Panc1 (cell line): Measurements from ENCODE around the gene GCH1. TPM values are rescaled to one million over a fixed set of nuclear protein-coding genes. Genes with fewer than 3 reads are reported as not detected.

Source experiments
- ATAC-seq: fragments of 200-7000 bp; cut with Tn5 transposase; 2 replicates; pipeline ENCODE4 v1.9.1; 2020; ENCODE audit warnings: mild to moderate bottlenecking, moderate library complexity
- BruUV-seq: library from RNA; stranded (reverse); fragments of 400-500 nt; replicated peaks from 2 replicates; lab custom pipeline; 2021; lab: Mats Ljungman, UMichigan
- CTCF ChIA-PET: fragments of 300-600 bp; sonication (Branson Sonifier 250); formaldehyde crosslinking; loops from one replicate; lab custom pipeline; 2022; ENCODE audit warnings: antibody characterized with exemption; lab: Charles Lee
- POLR2A ChIA-PET: fragments of 300-600 bp; sonication (Branson Sonifier 250); formaldehyde crosslinking; loops from one replicate; lab custom pipeline; 2022; ENCODE audit warnings: antibody characterized with exemption; lab: Charles Lee
- DNase-seq: peaks from one replicate; pipeline ENCODE4 v3.0.0-alpha.2; 2010; ENCODE audit warnings: low read depth, low spot score
- H3K27ac ChIP-seq: 2 replicates; pipeline ENCODE4 v1.5.1; 2011; ENCODE audit warnings: mild to moderate bottlenecking, low read length, inconsistent platforms
- H3K27me3 ChIP-seq: fragments of 200-500 bp; sonication (Bioruptor generic); 2 replicates; pipeline ENCODE4 v1.6.0; 2014; ENCODE audit warnings: low read length, inconsistent platforms; ENCODE audit not compliant: control insufficient read depth, insufficient read depth
- H3K36me3 ChIP-seq: fragments of 200-500 bp; sonication (Bioruptor generic); 2 replicates; pipeline ENCODE4 v1.5.1; 2014; ENCODE audit warnings: inconsistent platforms, mild to moderate bottlenecking, low read length, moderate library complexity; ENCODE audit not compliant: control insufficient read depth, insufficient read depth
- H3K4me1 ChIP-seq: 2 replicates; pipeline ENCODE4 v1.5.1; 2011; ENCODE audit warnings: inconsistent platforms, mild to moderate bottlenecking, low read length, moderate library complexity; ENCODE audit not compliant: control insufficient read depth, insufficient read depth
- H3K4me3 ChIP-seq, 2 experiments: 2 replicates each; pipeline ENCODE4 v1.5.1; 2011 to 2012; ENCODE audit warnings: low read depth in 2 of 2, low read length in 2 of 2, mild to moderate bottlenecking in 2 of 2, inconsistent platforms in 1 of 2, moderate library complexity in 1 of 2
- H3K9me3 ChIP-seq: fragments of 200-500 bp; sonication (Bioruptor generic); 2 replicates; pipeline ENCODE4 v1.5.1; 2014; ENCODE audit warnings: low read depth, mild to moderate bottlenecking, inconsistent platforms, low read length, moderate library complexity; ENCODE audit not compliant: control insufficient read depth, insufficient read depth
- CTCF ChIP-seq: fragments of 450-650 bp; IDR thresholded peaks from 2 replicates; pipeline ENCODE4 v1.5.1; 2017; ENCODE audit warnings: mild to moderate bottlenecking
- POLR2AphosphoS5 ChIP-seq: IDR thresholded peaks from 2 replicates; pipeline ENCODE4 v1.6.1; 2012; ENCODE audit warnings: mild to moderate bottlenecking, low read depth, low read length, moderate library complexity
- REST ChIP-seq, 2 experiments: IDR thresholded peaks; 2 replicates each; pipeline ENCODE4 v1.6.1; 2011 to 2012; ENCODE audit warnings: low read depth in 2 of 2, control low read depth in 1 of 2, low read length in 1 of 2, mild to moderate bottlenecking in 1 of 2, moderate library complexity in 1 of 2; ENCODE audit not compliant: insufficient read depth in 1 of 2
- SIN3A ChIP-seq: IDR thresholded peaks from 2 replicates; pipeline ENCODE4 v1.6.1; 2012; ENCODE audit warnings: low read depth, mild to moderate bottlenecking, low read length, moderate library complexity, borderline replicate concordance; ENCODE audit not compliant: insufficient read depth
- TCF7L2 ChIP-seq: IDR thresholded peaks from 2 replicates; pipeline ENCODE4 v1.6.1; 2011; ENCODE audit warnings: mild to moderate bottlenecking, low read depth, low read length, inconsistent platforms
- in situ Hi-C: cut with HindIII; loops from 2 replicates; pipeline ENCODE4 v1.10.0; 2016; ENCODE audit warnings: low sequenced_read_pairs, low pct_unique_long_range_greater_than_20kb
- intact Hi-C: fragments of 100-400 bp; cut with micrococcal nuclease; formaldehyde crosslinking; loops from one replicate; pipeline ENCODE4 v1.10.0; 2022; ENCODE audit not compliant: unreplicated experiment
- total RNA-seq: library from RNA; stranded (reverse); gene quantifications from one replicate; pipeline ENCODE4 v1.2.1, GENCODE V29; 2021; ENCODE audit not compliant: unreplicated experiment

The GCH1 gene
- total RNA-seq, 1 experiment from 2014 or later, result 3.6 TPM

DNA sequence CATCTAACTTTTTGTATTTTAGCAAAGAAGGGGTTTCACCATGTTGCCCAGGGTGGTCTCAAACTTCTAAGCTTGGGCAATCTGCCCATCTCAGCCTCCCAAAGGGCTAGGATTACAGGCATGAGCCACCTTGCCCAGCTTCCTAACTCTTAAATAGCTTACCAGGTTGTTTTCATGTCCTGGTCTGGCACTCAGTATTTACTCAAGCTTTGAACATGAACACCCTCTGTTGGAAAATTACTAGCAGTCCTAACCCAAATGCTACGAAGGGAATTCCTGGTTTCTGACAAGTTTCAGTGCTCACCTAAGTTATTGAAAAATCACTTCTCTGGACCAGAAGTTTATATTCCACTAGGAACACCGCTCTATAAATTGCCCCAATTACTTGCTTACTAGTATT lies 32.5 kb upstream of the GCH1 start:
- H3K27ac ChIP-seq, result no peak overlapping the region
- no peak for ATAC-seq
- no peaks in the 10 kb centered on the region for H3K27me3 ChIP-seq
- intact Hi-C loops, result no loop called here
- H3K9me3 ChIP-seq, result no peaks in the 10 kb centered on the region
- in situ Hi-C loops, result no loop called here
- DNase-seq, result no peak
- no peak overlapping the region for H3K4me3 ChIP-seq
- CTCF ChIA-PET, result no interaction called here
- no TSS peak for BruUV-seq
- no peaks in the 10 kb centered on the region for H3K4me1 ChIP-seq
- no peaks in the 10 kb centered on the region; the same call in 1 of the 2 replicates for H3K36me3 ChIP-seq
- TF ChIP-seq SIN3A (no peak), CTCF (no peak), TCF7L2 (no peak), POLR2AphosphoS5 (no peak), REST (IDR thresholded peaks at IDR 0.05; ENCODE audit: insufficient read depth in 1 of 2, low read depth in 2 of 2, low read length in 1 of 2) (no peak)
- POLR2A ChIA-PET, result no interaction called here

- in situ Hi-C loops (no loop called here), intact Hi-C loops (no loop called here)
- CTCF ChIA-PET, result no interaction called here
- Histone ChIP-seq H3K9me3 (no peaks in the 10 kb centered on the region), H3K27me3 (no peaks in the 10 kb centered on the region), H3K4me3 (no peak overlapping the region), H3K27ac (no peak overlapping the region), H3K36me3 (no peaks in the 10 kb centered on the region), H3K4me1 (no peaks in the 10 kb centered on the region)
- POLR2A ChIA-PET, result interaction anchor here (0.6 kb wide), 1 partner anchor 102 kb away, joined by 10 read pairs; no protein-coding TSS in a partner anchor
- ATAC-seq, result no peak
- TF ChIP-seq REST (IDR thresholded peaks at IDR 0.05; ENCODE audit: insufficient read depth in 1 of 2, low read depth in 2 of 2, low read length in 1 of 2) (no peak), TCF7L2 (no peak), SIN3A (no peak), CTCF (no peak), POLR2AphosphoS5 (no peak)
- BruUV-seq, result no TSS peak
- DNase-seq, result no peak
Measured at GRCh38 chr14:54933006-54933405, 30.4 kb upstream of the GCH1 start.
